ENCODE measurements around the gene MBIP. TPM values are rescaled to one million over a fixed set of nuclear protein-coding genes. Genes with fewer than 3 reads are reported as not detected.

MBIP gene
- total RNA-seq, 2 donors from 2014 or later = 17.8 to 19.3 TPM

- intact Hi-C loops (cut with DNase I) = no loop called here
- DNase-seq (ENCODE audit: low spot score) = no peak
These were observed 4.3 kb downstream of the MBIP start for GRCh38 chr14:36316131-36316530.

- intact Hi-C loops (cut with DNase I) = no loop called here
- no peak for DNase-seq (ENCODE audit: low spot score)
These were observed 5.1 kb downstream of the MBIP start for GRCh38 chr14:36315159-36315853.

- intact Hi-C loops (cut with DNase I) = no loop called here
- no peak for DNase-seq (ENCODE audit: low spot score)
These were observed 6.5 kb downstream of the MBIP start for GRCh38 chr14:36313898-36314297.

GRCh38 chr14:36313206-36313605 is 7.2 kb downstream of the MBIP start:
- no peak for DNase-seq (ENCODE audit: low spot score)
- intact Hi-C loops (cut with DNase I) = no loop called here

- intact Hi-C loops (cut with DNase I) = no loop called here
These were observed 13.6 kb downstream of the MBIP start for GRCh38 chr14:36306836-36307235.

GRCh38 chr14:36304895-36305294 is 15.5 kb downstream of the MBIP start:
- intact Hi-C loops (cut with DNase I) = no loop called here
- DNase-seq (ENCODE audit: low spot score) = no peak

More at GRCh38 chr14:36306836-36307235, 13.6 kb downstream of the MBIP start:
- no peak for DNase-seq (ENCODE audit: low spot score)

- intact Hi-C loops (cut with DNase I) = no loop called here
- no peak for DNase-seq (ENCODE audit: low spot score)
These were observed 16.5 kb downstream of the MBIP start for GRCh38 chr14:36303960-36304359.

- intact Hi-C loops (cut with DNase I) = no loop called here
- DNase-seq (ENCODE audit: low spot score) = no peak
These were observed 17.6 kb downstream of the MBIP start for GRCh38 chr14:36302823-36303222.

- DNase-seq (ENCODE audit: low spot score) = no peak
- intact Hi-C loops (cut with DNase I) = no loop called here
These were observed 19.3 kb downstream of the MBIP start for GRCh38 chr14:36301159-36301558.

- DNase-seq (ENCODE audit: low spot score) = no peak
- intact Hi-C loops (cut with DNase I) = no loop called here
These were observed 20.1 kb downstream of the MBIP start for GRCh38 chr14:36300337-36300736.

GRCh38 chr14:36295642-36296627 is 24.5 kb downstream of the MBIP start:
- intact Hi-C loops (cut with DNase I) = no loop called here
- DNase-seq (ENCODE audit: low spot score) = no peak

- intact Hi-C loops (cut with DNase I) = no loop called here
- DNase-seq (ENCODE audit: low spot score) = no peak
These were observed 25.9 kb downstream of the MBIP start for GRCh38 chr14:36294543-36294942.

GRCh38 chr14:36293824-36294223 is 26.6 kb downstream of the MBIP start:
- no peak for DNase-seq (ENCODE audit: low spot score)
- intact Hi-C loops (cut with DNase I) = no loop called here

GRCh38 chr14:36289954-36290353 is 30.5 kb downstream of the MBIP start:
- intact Hi-C loops (cut with DNase I) = no loop called here

GRCh38 chr14:36288496-36288895 is 31.9 kb downstream of the MBIP start:
- no peak for DNase-seq (ENCODE audit: low spot score)
- intact Hi-C loops (cut with DNase I) = no loop called here

More at GRCh38 chr14:36289954-36290353, 30.5 kb downstream of the MBIP start:
- no peak for DNase-seq (ENCODE audit: low spot score)

- DNase-seq (ENCODE audit: low spot score) = no peak
- intact Hi-C loops (cut with DNase I) = no loop called here
These were observed 35.4 kb downstream of the MBIP start for GRCh38 chr14:36284971-36285595.

- intact Hi-C loops (cut with DNase I) = no loop called here
- no peak for DNase-seq (ENCODE audit: low spot score)
These were observed 39.1 kb downstream of the MBIP start for GRCh38 chr14:36281309-36281708.

GRCh38 chr14:36279306-36280190 is 40.9 kb downstream of the MBIP start:
- intact Hi-C loops (cut with DNase I) = no loop called here
- no peak for DNase-seq (ENCODE audit: low spot score)

- intact Hi-C loops (cut with DNase I) = no loop called here
- DNase-seq (ENCODE audit: low spot score) = no peak
These were observed 44.7 kb downstream of the MBIP start for GRCh38 chr14:36275741-36276140.
